K562 (cell line): ENCODE results near the gene MVP. TPM values are rescaled to one million over a fixed set of nuclear protein-coding genes. Genes with fewer than 3 reads are reported as not detected.

Experiments
- CXXC5 ChIP-seq: fragments of 250-450 bp; sonication (Bioruptor Pico); IDR thresholded peaks from 2 replicates; pipeline ENCODE4 v1.8.0; 2022; ENCODE audit warnings: inconsistent platforms, mild to moderate bottlenecking, moderate library complexity
- FOSL1 ChIP-seq: fragments of 200-800 bp; sonication (Bioruptor generic); conservative IDR thresholded peaks from 2 replicates; pipeline ENCODE4 v1.6.1; 2016; ENCODE audit warnings: missing genetic modification characterization, missing compliant biosample characterization
- FOXJ3 ChIP-seq: sonication (generic); formaldehyde crosslinking; IDR thresholded peaks from 2 replicates; pipeline ENCODE4 v1.4.0; 2020; ENCODE audit warnings: mild to moderate bottlenecking, missing genetic modification reagents
- FOXK2 ChIP-seq, 2 experiments: fragments of 450-650 bp; IDR thresholded peaks in 1 of 2; conservative IDR thresholded peaks in 1 of 2; 2 replicates each; pipeline ENCODE4 v1.6.1; 2016; ENCODE audit warnings: low read depth in 2 of 2, mild to moderate bottlenecking in 1 of 2
- HNRNPL ChIP-seq: fragments of 200-400 bp; formaldehyde crosslinking; IDR thresholded peaks from 2 replicates; pipeline ENCODE4 v1.6.1; 2017; ENCODE audit warnings: low read depth, mild to moderate bottlenecking, low read length
- MYBL2 ChIP-seq, 2 experiments: fragments of 450-650 bp in 1 of 2; sonication (generic) in 1 of 2; formaldehyde crosslinking in 1 of 2; IDR thresholded peaks; 2 replicates each; pipeline versions ENCODE4 v1.6.1 to v1.8.1; 2017 to 2022; ENCODE audit warnings: borderline replicate concordance in 1 of 2, inconsistent platforms in 1 of 2, low read depth in 1 of 2, mild to moderate bottlenecking in 1 of 2, missing genetic modification reagents in 1 of 2, moderate library complexity in 1 of 2
- POLR2AphosphoS5 ChIP-seq: IDR thresholded peaks from 2 replicates; pipeline ENCODE4 v1.6.1; 2011; ENCODE audit warnings: mild to moderate bottlenecking, low read depth, low read length, moderate library complexity; ENCODE audit not compliant: control insufficient read depth, insufficient read depth
- SLC30A9 ChIP-seq: fragments of 250-450 bp; sonication (Bioruptor Pico); IDR thresholded peaks from 2 replicates; pipeline ENCODE4 v1.8.0; 2022; ENCODE audit warnings: mild to moderate bottlenecking, moderate library complexity
- SMAD4 ChIP-seq: fragments of 250-450 bp; sonication (Bioruptor Pico); conservative IDR thresholded peaks from 2 replicates; pipeline ENCODE4 v1.8.0; 2021; ENCODE audit warnings: inconsistent platforms, mild to moderate bottlenecking, moderate library complexity
- SMC3 ChIP-seq: conservative IDR thresholded peaks from 2 replicates; pipeline ENCODE4 v1.6.1; 2011; ENCODE audit warnings: low read depth, low read length, improper control_type of control experiment; ENCODE audit not compliant: insufficient read depth
- ZC3H8 ChIP-seq: fragments of 450-650 bp; IDR thresholded peaks from 2 replicates; pipeline ENCODE4 v1.6.1; 2017
- ZFP30 ChIP-seq: fragments of 250-450 bp; sonication (Bioruptor Pico); IDR thresholded peaks from 2 replicates; pipeline ENCODE4 v1.8.0; 2022; ENCODE audit warnings: moderate library complexity, mild to moderate bottlenecking, inconsistent platforms, borderline replicate concordance
- ZNF121 ChIP-seq: sonication (generic); formaldehyde crosslinking; conservative IDR thresholded peaks from 2 replicates; pipeline ENCODE4 v1.8.0; 2022; ENCODE audit warnings: missing genetic modification reagents
- ZNF316 ChIP-seq: fragments of 450-650 bp; IDR thresholded peaks from 2 replicates; pipeline ENCODE4 v1.6.1; 2016
- polyA plus RNA-seq, 8 experiments: library from polyadenylated mRNA; depleted of rRNA in 4 of 8; stranded (reverse) in 5 of 8; unstranded in 3 of 8; fragments of >200 nt; fragmentation: Nextera tagmentation in 2 of 8; fragmentation: Illumina TruSeq in 1 of 8; extraction: Ambion mirVana in 2 of 8; extraction: Trizol in 1 of 8; gene quantifications; 2 replicates each; pipeline versions ENCODE4 v1.2.1 to v1.2.3, GENCODE V29; 2011 to 2014; ENCODE audit warnings: inconsistent platforms in 1 of 8, missing spikeins in 1 of 8
- total RNA-seq, 7 experiments: library from RNA; depleted of rRNA in 6 of 7; stranded (reverse); fragments of >200 nt in 6 of 7; fragmentation: Illumina TruSeq in 2 of 7; extraction: Trizol in 2 of 7; gene quantifications; 2 replicates each; pipeline versions ENCODE4 v1.2.1 to v1.2.3, GENCODE V29; 2011 to 2021; ENCODE audit warnings: low replicate concordance in 1 of 7
- TF ChIP-seq, protein P1 (sequence below), 2 experiments: IDR thresholded peaks in 1 of 2; conservative IDR thresholded peaks in 1 of 2; 2 replicates each; pipeline ENCODE4 v1.6.1; 2016; ENCODE audit warnings: low read depth in 2 of 2, mild to moderate bottlenecking in 1 of 2, missing compliant biosample characterization in 1 of 2, missing genetic modification characterization in 1 of 2, moderate library complexity in 1 of 2
- TF ChIP-seq, protein P2 (sequence below): sonication (generic); formaldehyde crosslinking; IDR thresholded peaks from 2 replicates; pipeline ENCODE4 v1.4.0; 2020; ENCODE audit warnings: mild to moderate bottlenecking, missing genetic modification reagents
- TF ChIP-seq, protein P3 (sequence below): fragments of 450-650 bp; IDR thresholded peaks from 2 replicates; pipeline ENCODE4 v1.6.1; 2018; ENCODE audit not compliant: partially characterized antibody

The MVP gene
- total and polyA plus RNA-seq, 9 of the 15 experiments (the other 6 are each of a cell fraction or from before 2014, with no cell fraction given): 0.39 to 1.9 (median 0.76) TPM; not detected in 2

DNA sequence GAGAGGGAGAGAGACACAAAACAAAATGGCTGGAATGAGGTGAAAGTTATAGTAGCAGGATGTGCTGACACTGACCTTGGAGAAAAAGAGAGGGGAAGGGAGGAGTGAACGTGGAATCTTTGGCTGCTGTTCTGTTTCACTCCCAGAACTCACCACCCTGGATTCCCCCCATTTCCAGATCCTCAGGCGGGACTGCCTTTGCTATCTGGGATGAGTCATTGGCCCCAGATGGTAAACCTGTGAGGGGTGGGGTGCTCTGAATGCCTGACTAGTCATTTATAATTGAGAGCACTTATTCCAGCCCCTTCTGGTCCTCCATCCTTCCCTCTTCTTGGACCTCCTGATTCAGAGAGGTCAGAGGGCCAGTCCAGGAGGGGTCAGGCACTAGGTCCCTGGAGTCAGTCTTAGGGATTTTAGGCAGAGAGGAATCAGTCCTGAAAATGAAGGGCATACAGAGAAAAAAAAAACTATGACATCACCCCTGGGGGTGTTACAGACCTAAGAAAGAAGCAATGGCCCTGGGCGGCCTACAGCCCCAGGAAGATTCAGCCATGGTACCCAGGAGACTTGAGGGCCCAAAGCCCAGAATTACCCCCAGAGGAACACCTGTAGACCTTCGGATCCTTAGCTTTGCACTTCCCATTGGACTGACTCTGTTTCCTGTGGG is 44.4 kb upstream of the MVP start (continued):
- TF ChIP-seq FOXK2 (conservative IDR thresholded peaks at IDR 0.05 in 1 of 2, IDR thresholded peaks at IDR 0.05 in 1 of 2; ENCODE audit: low read depth in 2 of 2) (no peak), ZFP30 (CRISPR knock-in tag) (no peak), ZNF121 (CRISPR knock-in tag) (0 out of 2 replicates have a peak, but pooled peaks have one; percentile 25), ZNF316 (no peak), HNRNPL (no peak), CXXC5 (no peak), FOXJ3 (CRISPR knock-in tag) (no peak), SLC30A9 (CRISPR knock-in tag) (no peak), SMAD4 (CRISPR knock-in tag) (no peak), MYBL2 (IDR thresholded peaks at IDR 0.05; ENCODE audit: low read depth) (no peak), MYBL2 (CRISPR knock-in tag; IDR thresholded peaks at IDR 0.05; ENCODE audit: borderline replicate concordance) (no peak), ZC3H8 (no peak), POLR2AphosphoS5 (no peak), SMC3 (no peak), FOSL1 (tag) (peak; percentile 88)
- TF ChIP-seq, protein P1, sequence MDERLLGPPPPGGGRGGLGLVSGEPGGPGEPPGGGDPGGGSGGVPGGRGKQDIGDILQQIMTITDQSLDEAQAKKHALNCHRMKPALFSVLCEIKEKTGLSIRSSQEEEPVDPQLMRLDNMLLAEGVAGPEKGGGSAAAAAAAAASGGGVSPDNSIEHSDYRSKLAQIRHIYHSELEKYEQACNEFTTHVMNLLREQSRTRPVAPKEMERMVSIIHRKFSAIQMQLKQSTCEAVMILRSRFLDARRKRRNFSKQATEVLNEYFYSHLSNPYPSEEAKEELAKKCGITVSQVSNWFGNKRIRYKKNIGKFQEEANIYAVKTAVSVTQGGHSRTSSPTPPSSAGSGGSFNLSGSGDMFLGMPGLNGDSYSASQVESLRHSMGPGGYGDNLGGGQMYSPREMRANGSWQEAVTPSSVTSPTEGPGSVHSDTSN (CRISPR knock-in tag; IDR thresholded peaks at IDR 0.05; ENCODE audit: low read depth): no peak
- TF ChIP-seq, protein P1 (tag; conservative IDR thresholded peaks at IDR 0.05; ENCODE audit: low read depth): no peak
- TF ChIP-seq, protein P2, sequence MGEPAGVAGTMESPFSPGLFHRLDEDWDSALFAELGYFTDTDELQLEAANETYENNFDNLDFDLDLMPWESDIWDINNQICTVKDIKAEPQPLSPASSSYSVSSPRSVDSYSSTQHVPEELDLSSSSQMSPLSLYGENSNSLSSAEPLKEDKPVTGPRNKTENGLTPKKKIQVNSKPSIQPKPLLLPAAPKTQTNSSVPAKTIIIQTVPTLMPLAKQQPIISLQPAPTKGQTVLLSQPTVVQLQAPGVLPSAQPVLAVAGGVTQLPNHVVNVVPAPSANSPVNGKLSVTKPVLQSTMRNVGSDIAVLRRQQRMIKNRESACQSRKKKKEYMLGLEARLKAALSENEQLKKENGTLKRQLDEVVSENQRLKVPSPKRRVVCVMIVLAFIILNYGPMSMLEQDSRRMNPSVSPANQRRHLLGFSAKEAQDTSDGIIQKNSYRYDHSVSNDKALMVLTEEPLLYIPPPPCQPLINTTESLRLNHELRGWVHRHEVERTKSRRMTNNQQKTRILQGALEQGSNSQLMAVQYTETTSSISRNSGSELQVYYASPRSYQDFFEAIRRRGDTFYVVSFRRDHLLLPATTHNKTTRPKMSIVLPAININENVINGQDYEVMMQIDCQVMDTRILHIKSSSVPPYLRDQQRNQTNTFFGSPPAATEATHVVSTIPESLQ (CRISPR knock-in tag): no peak
- TF ChIP-seq, protein P3, sequence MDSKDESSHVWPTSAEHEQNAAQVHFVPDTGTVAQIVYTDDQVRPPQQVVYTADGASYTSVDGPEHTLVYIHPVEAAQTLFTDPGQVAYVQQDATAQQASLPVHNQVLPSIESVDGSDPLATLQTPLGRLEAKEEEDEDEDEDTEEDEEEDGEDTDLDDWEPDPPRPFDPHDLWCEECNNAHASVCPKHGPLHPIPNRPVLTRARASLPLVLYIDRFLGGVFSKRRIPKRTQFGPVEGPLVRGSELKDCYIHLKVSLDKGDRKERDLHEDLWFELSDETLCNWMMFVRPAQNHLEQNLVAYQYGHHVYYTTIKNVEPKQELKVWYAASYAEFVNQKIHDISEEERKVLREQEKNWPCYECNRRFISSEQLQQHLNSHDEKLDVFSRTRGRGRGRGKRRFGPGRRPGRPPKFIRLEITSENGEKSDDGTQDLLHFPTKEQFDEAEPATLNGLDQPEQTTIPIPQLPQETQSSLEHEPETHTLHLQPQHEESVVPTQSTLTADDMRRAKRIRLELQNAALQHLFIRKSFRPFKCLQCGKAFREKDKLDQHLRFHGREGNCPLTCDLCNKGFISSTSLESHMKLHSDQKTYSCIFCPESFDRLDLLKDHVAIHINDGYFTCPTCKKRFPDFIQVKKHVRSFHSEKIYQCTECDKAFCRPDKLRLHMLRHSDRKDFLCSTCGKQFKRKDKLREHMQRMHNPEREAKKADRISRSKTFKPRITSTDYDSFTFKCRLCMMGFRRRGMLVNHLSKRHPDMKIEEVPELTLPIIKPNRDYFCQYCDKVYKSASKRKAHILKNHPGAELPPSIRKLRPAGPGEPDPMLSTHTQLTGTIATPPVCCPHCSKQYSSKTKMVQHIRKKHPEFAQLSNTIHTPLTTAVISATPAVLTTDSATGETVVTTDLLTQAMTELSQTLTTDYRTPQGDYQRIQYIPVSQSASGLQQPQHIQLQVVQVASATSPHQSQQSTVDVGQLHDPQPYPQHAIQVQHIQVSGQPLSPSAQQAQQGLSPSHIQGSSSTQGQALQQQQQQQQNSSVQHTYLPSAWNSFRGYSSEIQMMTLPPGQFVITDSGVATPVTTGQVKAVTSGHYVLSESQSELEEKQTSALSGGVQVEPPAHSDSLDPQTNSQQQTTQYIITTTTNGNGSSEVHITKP: peak; percentile 68
